Natural killer cell treated with Interleukin-12 subunit alpha and Interleukin-12 subunit beta and Interleukin-15 and Interleukin-18, amount 100 ng/mL, for 72 hours (primary cell): ENCODE data around the gene BRPF1. TPM values are rescaled to one million over a fixed set of nuclear protein-coding genes. Genes with fewer than 3 reads are reported as not detected.

ENCODE experiments used
- ATAC-seq, 2 donors: fragments of 150-1000 bp; cut with Tn5 transposase in 1 of 2; sonication (Bioruptor Pico), chemical (Tn5 transposase) in 1 of 2; 2 replicates each; pipeline ENCODE4 v1.10.0; 2021
- DNase-seq: peaks from one replicate; pipeline ENCODE4 v3.0.0; 2022; ENCODE audit warnings: low spot score
- H3K27ac Mint-ChIP-seq, 2 donors: 1 replicate in 1 of 2; 2 replicates in 1 of 2; pipeline ENCODE4 v1.8.0; 2022; ENCODE audit warnings: mixed read lengths in 2 of 2, mild to moderate bottlenecking in 1 of 2, moderate library complexity in 1 of 2
- H3K27me3 Mint-ChIP-seq, 2 donors: 1 replicate in 1 of 2; 2 replicates in 1 of 2; pipeline ENCODE4 v1.8.0; 2022; ENCODE audit warnings: mixed read lengths in 2 of 2
- H3K36me3 Mint-ChIP-seq: one replicate; pipeline ENCODE4 v1.8.0; 2022; ENCODE audit warnings: mixed read lengths
- H3K4me1 Mint-ChIP-seq, 2 donors: 1 replicate in 1 of 2; 2 replicates in 1 of 2; pipeline ENCODE4 v1.8.0; 2022; ENCODE audit warnings: low read depth in 2 of 2, mixed read lengths in 2 of 2, mild to moderate bottlenecking in 1 of 2
- H3K4me3 Mint-ChIP-seq: one replicate; pipeline ENCODE4 v1.8.0; 2022; ENCODE audit warnings: mixed read lengths
- H3K9me3 Mint-ChIP-seq: 2 replicates; pipeline ENCODE4 v1.8.0; 2022; ENCODE audit warnings: mixed read lengths
- total RNA-seq, 2 donors: library from RNA; stranded (reverse); gene quantifications; one replicate each; pipeline ENCODE4 v1.2.3, GENCODE V29; 2022

BRPF1 gene
- total RNA-seq, 2 donors from 2014 or later, result 51.9 to 62.3 TPM

DNA sequence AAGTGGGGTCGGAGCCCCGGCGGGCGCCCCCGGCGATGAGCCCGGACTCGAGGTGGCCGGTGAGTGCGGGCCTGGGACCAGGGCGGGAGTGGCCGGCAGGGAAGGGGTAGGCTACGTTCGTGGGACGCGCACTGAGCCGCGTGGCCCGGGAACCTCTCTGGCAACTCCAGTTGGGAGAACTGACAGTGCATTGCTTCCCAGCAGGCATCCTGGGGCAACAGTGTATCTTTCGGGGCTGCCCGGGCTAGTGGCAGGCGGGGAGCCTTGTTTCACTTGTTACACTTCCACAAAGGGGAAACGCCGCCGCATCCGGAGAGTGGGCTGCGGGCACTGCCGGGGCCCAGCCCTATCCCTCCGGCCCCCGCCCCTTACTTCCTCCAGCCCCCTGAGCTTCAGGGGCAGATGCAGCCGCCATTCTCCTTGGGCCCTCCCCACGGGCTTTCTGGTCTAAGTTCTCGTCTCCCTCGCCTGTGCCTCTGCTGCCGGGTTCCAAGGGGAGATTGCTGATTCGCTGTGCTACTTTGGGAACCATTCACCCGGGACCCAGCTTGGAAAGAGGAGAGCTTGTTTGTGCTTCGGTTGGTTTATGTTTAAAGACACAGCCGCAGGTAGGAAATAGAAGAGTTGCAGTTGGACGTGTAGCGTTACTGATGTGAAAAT is 675 bp downstream of the BRPF1 start:
- Mint-ChIP-seq H3K4me3 (peak overlapping the region; percentile 98), H3K4me1 (peaks cover 51 to 56% of the 10 kb centered on the region in 2 donors), H3K9me3 (no peaks in the 10 kb centered on the region), H3K27ac (peak overlapping the region; percentile 81 to 94), H3K36me3 (peaks cover 7% of the 10 kb centered on the region), H3K27me3 (no peaks in the 10 kb centered on the region)
- peak in 1 of 2 donors; percentile 28 for ATAC-seq
- peak; percentile 75 for DNase-seq

DNA sequence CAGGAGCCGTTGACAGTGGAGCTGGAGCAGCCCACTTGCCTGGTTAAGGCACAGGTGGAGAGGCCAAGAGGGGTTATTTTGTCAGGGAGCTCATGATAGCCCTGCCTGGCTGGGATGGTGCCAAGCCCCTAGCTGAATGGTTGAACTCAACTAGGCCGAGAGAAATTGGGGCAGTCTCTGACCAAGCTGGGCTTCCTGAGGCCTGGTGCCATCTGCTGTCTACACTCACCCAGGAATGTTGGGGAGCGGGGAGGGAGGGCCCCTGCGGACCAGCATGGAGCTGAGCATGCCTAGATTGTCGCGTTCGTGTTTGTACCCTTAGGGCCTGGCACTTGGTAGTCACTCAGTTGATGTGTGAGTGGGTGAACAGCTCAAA is 1.2 kb downstream of the BRPF1 start:
- Mint-ChIP-seq H3K27ac (peak overlapping the region; percentile 81 to 94), H3K4me3 (peak overlapping the region; percentile 98), H3K4me1 (peaks cover 46 to 53% of the 10 kb centered on the region in 2 donors), H3K36me3 (peaks cover 7% of the 10 kb centered on the region), H3K9me3 (no peaks in the 10 kb centered on the region), H3K27me3 (no peaks in the 10 kb centered on the region)
- DNase-seq, result no peak
- no peak for ATAC-seq

DNA sequence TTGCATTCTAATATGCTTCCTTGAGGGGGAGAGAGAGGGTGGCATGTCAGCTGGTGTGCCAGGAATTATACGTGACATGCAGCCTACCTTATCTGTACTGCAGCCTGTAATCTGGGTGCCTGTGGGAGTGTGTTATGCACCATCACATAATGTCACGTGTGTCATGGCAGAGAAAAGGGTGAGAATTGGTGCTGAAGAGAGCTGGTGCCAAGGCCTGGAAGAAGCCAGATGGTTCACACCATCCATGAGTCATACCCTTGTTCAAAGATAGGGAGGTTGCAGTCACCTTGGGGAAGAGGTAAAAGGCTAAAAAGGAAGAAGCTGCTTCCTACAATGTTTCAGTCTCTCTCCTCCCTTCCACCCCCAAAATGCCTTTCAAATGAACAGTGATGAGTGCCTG is 5.3 kb downstream of the BRPF1 start:
- no peaks in the 10 kb centered on the region for H3K27me3 Mint-ChIP-seq
- H3K4me1 Mint-ChIP-seq, result peaks cover 51% of the 10 kb centered on the region in 2 donors
- peaks cover 29% of the 10 kb centered on the region for H3K36me3 Mint-ChIP-seq
- no peak overlapping the region for H3K4me3 Mint-ChIP-seq
- ATAC-seq (no peak), DNase-seq (no peak)
- no peaks in the 10 kb centered on the region for H3K9me3 Mint-ChIP-seq
- peak overlapping the region; percentile 44 to 84 for H3K27ac Mint-ChIP-seq

DNA sequence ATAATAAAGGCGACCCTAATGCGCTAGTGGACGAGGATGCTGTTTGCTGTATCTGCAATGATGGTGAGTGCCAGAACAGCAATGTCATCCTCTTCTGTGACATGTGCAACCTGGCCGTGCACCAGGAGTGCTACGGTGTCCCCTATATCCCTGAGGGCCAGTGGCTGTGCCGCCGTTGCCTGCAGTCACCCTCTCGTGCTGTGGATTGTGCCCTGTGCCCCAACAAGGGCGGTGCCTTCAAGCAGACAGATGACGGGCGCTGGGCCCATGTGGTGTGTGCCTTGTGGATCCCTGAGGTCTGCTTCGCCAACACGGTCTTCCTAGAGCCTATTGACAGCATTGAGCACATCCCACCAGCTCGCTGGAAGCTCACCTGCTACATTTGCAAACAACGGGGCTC is 7.6 kb downstream of the BRPF1 start:
- peaks cover 33 to 35% of the 10 kb centered on the region in 2 donors for H3K4me1 Mint-ChIP-seq
- no peak for ATAC-seq
- H3K4me3 Mint-ChIP-seq, result no peak overlapping the region
- no peaks in the 10 kb centered on the region for H3K27me3 Mint-ChIP-seq
- DNase-seq, result no peak
- peaks cover 32% of the 10 kb centered on the region for H3K36me3 Mint-ChIP-seq
- no peaks in the 10 kb centered on the region for H3K9me3 Mint-ChIP-seq
- no peak overlapping the region for H3K27ac Mint-ChIP-seq

DNA sequence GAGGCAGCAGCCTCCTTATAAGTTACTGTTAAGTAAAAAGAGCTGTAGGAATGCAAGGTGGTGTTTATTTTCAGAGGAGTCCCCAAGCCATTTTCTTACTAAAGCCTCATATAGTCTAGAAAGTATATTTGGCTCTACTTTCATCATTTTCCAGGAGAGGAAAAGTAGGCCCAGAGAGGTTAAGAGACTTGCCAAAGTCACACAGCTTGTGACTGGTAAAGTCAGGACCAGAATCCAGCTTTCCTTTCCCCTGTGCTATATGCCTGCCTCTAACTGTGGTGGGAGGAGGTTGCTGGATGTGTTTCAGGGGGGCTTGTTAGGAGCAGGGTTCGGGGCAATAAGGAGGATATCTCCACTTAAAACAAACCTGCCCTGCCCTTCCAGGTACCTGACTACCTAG is 11.0 kb downstream of the BRPF1 start:
- Mint-ChIP-seq H3K4me3 (no peak overlapping the region), H3K36me3 (peaks cover 32% of the 10 kb centered on the region), H3K4me1 (peaks cover 10 to 24% of the 10 kb centered on the region in 2 donors), H3K27ac (no peak overlapping the region), H3K27me3 (no peaks in the 10 kb centered on the region), H3K9me3 (no peaks in the 10 kb centered on the region)
- DNase-seq (no peak), ATAC-seq (no peak)

DNA sequence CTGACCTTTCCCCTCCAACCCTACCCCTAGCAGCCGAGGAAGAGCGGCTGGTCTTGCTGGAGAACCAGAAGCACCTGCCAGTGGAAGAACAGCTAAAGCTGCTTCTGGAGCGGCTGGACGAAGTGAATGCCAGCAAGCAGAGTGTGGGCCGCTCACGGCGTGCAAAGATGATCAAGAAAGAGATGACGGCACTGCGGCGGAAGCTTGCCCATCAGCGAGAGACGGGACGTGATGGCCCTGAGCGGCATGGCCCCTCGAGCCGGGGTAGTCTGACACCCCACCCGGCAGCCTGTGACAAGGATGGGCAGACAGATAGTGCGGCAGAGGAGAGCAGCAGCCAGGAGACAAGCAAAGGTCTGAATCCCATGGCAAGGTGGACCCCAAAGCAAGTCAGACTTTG is 12.0 kb downstream of the BRPF1 start:
- peaks cover 4 to 17% of the 10 kb centered on the region in 2 donors for H3K4me1 Mint-ChIP-seq
- no peaks in the 10 kb centered on the region for H3K9me3 Mint-ChIP-seq
- no peak overlapping the region for H3K4me3 Mint-ChIP-seq
- H3K27me3 Mint-ChIP-seq, result no peaks in the 10 kb centered on the region
- H3K27ac Mint-ChIP-seq, result no peak overlapping the region
- DNase-seq, result no peak
- peaks cover 25% of the 10 kb centered on the region for H3K36me3 Mint-ChIP-seq
- ATAC-seq, result no peak

DNA sequence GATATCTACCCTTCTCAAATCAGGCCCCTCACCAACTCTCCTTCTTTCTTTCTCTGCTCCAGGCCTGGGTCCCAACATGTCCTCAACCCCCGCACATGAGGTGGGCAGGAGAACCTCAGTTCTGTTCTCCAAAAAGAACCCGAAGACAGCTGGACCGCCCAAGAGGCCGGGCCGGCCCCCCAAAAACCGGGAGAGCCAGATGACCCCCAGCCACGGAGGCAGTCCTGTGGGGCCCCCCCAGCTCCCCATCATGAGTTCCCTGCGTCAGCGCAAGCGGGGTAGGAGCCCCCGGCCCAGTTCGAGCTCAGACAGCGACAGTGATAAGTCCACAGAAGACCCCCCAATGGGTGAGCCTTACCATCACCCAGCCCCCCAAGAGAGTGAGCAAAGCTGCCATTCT is 12.6 kb downstream of the BRPF1 start:
- DNase-seq (no peak), ATAC-seq (no peak)
- no peak overlapping the region for H3K27ac Mint-ChIP-seq
- peaks cover 20% of the 10 kb centered on the region for H3K36me3 Mint-ChIP-seq
- H3K4me1 Mint-ChIP-seq, result peaks cover 5 to 14% of the 10 kb centered on the region in 2 donors
- H3K27me3 Mint-ChIP-seq, result no peaks in the 10 kb centered on the region
- no peaks in the 10 kb centered on the region for H3K9me3 Mint-ChIP-seq
- no peak overlapping the region for H3K4me3 Mint-ChIP-seq

DNA sequence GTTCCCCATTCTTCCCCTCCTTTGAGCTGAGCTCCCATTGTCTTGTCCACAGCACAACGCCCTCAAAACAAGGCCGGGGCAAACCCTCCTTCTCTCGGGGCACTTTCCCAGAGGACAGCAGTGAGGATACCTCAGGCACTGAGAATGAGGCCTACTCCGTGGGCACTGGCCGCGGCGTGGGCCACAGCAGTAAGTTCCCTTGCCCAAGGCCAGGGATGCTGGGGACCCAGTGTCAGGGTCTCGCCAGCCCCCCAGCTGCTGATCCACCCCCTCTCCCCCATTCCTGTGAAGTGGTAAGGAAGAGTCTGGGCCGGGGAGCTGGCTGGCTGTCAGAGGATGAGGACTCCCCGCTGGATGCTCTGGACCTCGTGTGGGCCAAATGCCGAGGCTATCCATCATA is 14.0 kb downstream of the BRPF1 start:
- DNase-seq, result no peak
- no peak for ATAC-seq
- Mint-ChIP-seq H3K27me3 (no peaks in the 10 kb centered on the region), H3K36me3 (peaks cover 10% of the 10 kb centered on the region), H3K4me3 (no peak overlapping the region), H3K9me3 (no peaks in the 10 kb centered on the region), H3K27ac (peak overlapping the region in 1 of 2 donors; percentile 60), H3K4me1 (peaks cover 18 to 23% of the 10 kb centered on the region in 2 donors)

DNA sequence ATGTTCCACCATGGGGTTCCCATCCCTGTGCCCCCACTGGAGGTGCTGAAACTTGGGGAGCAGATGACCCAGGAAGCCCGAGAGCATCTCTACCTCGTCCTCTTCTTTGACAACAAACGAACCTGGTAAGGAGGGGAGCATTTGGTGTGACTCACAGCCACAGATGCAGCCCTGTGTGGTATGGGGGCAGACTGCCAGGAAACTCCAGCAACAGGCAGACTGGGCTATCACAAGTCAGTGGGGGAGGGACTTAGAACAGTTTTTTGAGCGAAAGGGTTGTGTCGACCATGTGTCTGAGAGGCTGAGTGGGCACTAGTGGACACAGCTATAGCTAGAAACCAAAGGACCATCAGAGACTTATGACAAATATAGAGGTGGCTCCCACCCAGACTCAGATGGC is 14.8 kb downstream of the BRPF1 start:
- ATAC-seq (no peak), DNase-seq (no peak)
- Mint-ChIP-seq H3K4me1 (peaks cover 26 to 29% of the 10 kb centered on the region in 2 donors), H3K36me3 (peaks cover 10% of the 10 kb centered on the region), H3K27ac (peak overlapping the region; percentile 41 to 60), H3K4me3 (no peak overlapping the region), H3K27me3 (no peaks in the 10 kb centered on the region), H3K9me3 (no peaks in the 10 kb centered on the region)

DNA sequence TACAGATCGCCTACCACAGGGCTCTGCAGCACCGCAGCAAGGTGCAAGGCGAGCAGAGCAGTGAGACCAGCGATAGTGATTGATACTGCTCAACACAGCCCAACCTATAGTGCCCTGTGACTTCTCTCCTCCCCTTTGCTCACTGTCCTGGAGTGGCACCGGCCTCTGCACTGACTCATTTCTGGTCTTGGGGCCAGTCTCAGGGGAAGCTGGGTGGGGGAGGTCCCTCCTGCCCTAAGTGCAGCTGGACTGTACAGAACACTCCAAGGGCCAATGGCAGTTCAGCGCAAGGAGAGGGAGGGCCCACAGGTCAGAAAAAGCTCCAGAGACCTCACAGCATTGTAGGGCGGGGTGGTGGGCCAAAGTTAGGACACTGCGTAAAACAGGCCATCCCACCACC is 15.7 kb downstream of the BRPF1 start:
- H3K36me3 Mint-ChIP-seq, result peaks cover 16% of the 10 kb centered on the region

DNA sequence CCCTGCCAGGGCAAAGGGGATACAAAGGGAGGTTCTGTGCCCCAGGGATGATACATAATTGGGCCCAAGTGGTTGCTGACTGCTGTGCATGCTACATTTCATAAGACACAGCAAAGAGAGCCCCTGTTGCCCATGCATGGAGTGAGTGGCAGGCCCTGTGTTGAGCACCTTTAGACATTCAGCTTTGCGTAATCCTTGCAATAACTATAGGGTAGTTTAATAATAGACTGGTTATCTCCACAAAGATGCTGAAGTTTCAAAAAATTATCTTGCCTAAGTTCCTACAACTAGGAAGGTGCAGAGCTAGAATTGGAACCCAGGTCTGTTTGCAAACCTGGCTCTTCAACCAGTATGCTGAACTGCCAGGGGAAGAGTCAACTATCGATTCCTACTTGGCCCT is 16.5 kb downstream of the BRPF1 start:
- Mint-ChIP-seq H3K9me3 (no peaks in the 10 kb centered on the region), H3K36me3 (peaks cover 16% of the 10 kb centered on the region), H3K4me3 (no peak overlapping the region), H3K27ac (no peak overlapping the region), H3K27me3 (no peaks in the 10 kb centered on the region), H3K4me1 (peaks cover 35 to 36% of the 10 kb centered on the region in 2 donors)
- no peak for DNase-seq
- no peak for ATAC-seq

More for the DNA sequence above, 15.7 kb downstream of the BRPF1 start:
- Mint-ChIP-seq H3K27ac (peak overlapping the region; percentile 41 to 60), H3K4me1 (peaks cover 35 to 36% of the 10 kb centered on the region in 2 donors), H3K27me3 (no peaks in the 10 kb centered on the region), H3K4me3 (no peak overlapping the region), H3K9me3 (no peaks in the 10 kb centered on the region)
- ATAC-seq (no peak), DNase-seq (no peak)

DNA sequence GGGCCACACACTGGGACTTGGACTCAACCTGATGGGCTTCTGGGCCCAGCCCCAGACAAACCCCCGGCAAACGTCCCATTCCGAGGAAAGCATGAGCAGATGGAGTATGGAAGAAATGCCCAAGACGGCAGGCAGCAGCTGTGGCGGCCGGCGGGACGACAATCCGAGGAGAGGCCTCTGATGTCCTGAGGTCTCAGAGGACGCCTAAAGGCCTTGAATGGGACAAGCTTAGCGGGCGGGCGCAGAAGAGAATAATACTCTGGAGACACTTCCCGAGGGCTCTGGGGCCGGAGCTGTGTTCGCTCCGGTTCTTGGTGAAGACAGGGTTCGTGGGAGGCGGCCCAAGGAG is 17.7 kb downstream of the BRPF1 start:
- DNase-seq (no peak), ATAC-seq (no peak)
- peak overlapping the region; percentile 82 to 87 for H3K27ac Mint-ChIP-seq
- no peaks in the 10 kb centered on the region for H3K27me3 Mint-ChIP-seq
- no peaks in the 10 kb centered on the region for H3K9me3 Mint-ChIP-seq
- peak overlapping the region; percentile 94 for H3K4me3 Mint-ChIP-seq
- H3K4me1 Mint-ChIP-seq, result peaks cover 38 to 43% of the 10 kb centered on the region in 2 donors
- peaks cover 12% of the 10 kb centered on the region for H3K36me3 Mint-ChIP-seq

DNA sequence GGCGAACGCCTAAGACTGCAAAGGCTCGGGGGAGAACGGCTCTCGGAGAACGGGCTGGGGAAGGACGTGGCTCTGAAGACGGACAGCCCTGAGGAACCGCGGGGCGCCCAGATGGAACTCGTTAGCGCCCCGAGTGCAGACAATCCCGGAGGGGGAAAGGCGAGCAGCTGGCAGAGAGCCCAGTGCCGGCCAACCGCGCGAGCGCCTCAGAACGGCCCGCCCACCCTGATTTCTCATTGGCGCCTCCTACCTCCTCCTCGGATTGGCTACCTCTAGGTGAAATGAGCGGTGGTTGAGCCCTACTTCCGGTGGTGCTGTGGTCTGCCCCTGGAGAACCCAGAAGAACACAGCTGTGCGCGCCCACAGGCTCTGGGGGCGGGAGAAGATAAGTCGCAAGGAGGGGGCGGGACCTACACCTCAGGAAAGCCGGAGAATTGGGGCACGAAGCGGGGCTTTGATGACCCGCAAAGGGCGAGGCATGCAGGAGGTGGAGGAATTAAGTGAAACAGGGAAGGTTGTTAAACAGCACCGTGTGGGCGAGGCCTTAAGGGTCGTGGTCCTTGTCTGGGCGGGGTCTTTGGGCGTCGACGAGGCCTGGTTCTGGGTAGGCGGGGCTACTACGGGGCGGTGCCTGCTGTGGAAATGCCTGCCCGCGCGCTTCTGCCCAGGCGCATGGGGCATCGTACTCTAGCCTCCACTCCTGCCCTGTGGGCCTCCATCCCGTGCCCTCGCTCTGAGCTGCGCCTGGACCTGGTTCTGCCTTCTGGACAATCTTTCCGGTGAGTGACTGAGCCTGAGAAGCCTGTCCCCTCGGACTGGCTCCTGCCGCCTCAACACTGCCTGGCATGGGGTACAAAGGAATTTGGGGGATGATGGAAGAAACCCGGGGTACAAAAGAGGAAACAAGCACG is 18.4 kb downstream of the BRPF1 start, which contains the start of gene OGG1:
Gene OGG1 (plus strand): TSS at position 308 of the 911 bp plus-strand sequence. CDS start 335 bp downstream, at position 643.
- peaks cover 15% of the 10 kb centered on the region for H3K36me3 Mint-ChIP-seq
- peak; percentile 98 for DNase-seq
- H3K4me1 Mint-ChIP-seq, result peaks cover 44 to 45% of the 10 kb centered on the region in 2 donors

More for the DNA sequence above, 18.4 kb downstream of the BRPF1 start, which contains the start of gene OGG1:
- H3K4me3 Mint-ChIP-seq, result peak within 1 kb of the TSS; percentile 94
- no peaks in the 10 kb centered on the region for H3K27me3 Mint-ChIP-seq
- no peaks in the 10 kb centered on the region for H3K9me3 Mint-ChIP-seq
- peak within 1 kb of the TSS; percentile 82 to 87 for H3K27ac Mint-ChIP-seq
- peak; percentile 98 for ATAC-seq
